ENCODE results near the gene KRT35. TPM values are rescaled to one million over a fixed set of nuclear protein-coding genes. Genes with fewer than 3 reads are reported as not detected.

The KRT35 gene
- total and polyA plus RNA-seq, 2 donors (not counting 3 experiments of a cell fraction or from before 2014, with no cell fraction given) = not detected

- POLR2A ChIA-PET = no interaction called here
- Histone ChIP-seq H3K27me3 (ENCODE audit: control insufficient read depth in 2 of 2, insufficient read depth in 2 of 2, low read length in 2 of 2) (no peaks in the 10 kb centered on the region), H3K9me3 (replicated peaks; ENCODE audit: control insufficient read depth, insufficient read depth, low read length) (no peaks in the 10 kb centered on the region), H4K20me1 (replicated peaks; ENCODE audit: control insufficient read depth, extremely low read depth, insufficient read depth, low read length) (no peaks in the 10 kb centered on the region), H3K4me2 (ENCODE audit: insufficient read depth, low read length) (no peak within 1 kb of the TSS), H3K9me1 (replicated peaks; ENCODE audit: control insufficient read depth, extremely low read depth, insufficient read depth, low read length) (no peaks in the 10 kb centered on the region), H2AFZ (ENCODE audit: low read depth, low read length) (no peak within 1 kb of the TSS), H3K4me3 (replicated peaks in 1 of 3; ENCODE audit: insufficient read depth in 1 of 3, low read depth in 1 of 3, low read length in 3 of 3) (no peak within 1 kb of the TSS), H3K36me3 (ENCODE audit: control insufficient read depth in 2 of 2, extremely low read depth in 1 of 2, insufficient read depth in 2 of 2, low read length in 2 of 2) (no peaks in the 10 kb centered on the region), H3K9ac (replicated peaks; ENCODE audit: extremely low read depth, insufficient read depth, low read length) (no peak within 1 kb of the TSS), H3K79me2 (ENCODE audit: control insufficient read depth, insufficient read depth, low read length) (no peaks in the 10 kb centered on the region), H3K27ac (ENCODE audit: insufficient read depth, low read depth, low read length) (no peak within 1 kb of the TSS), H3K4me1 (ENCODE audit: control insufficient read depth, extremely low read depth, insufficient read depth, low read length) (peaks cover 24% of the 10 kb centered on the region)
- FAIRE-seq (no peak), DNase-seq (ENCODE audit: low read depth, low spot score) (no peak)
- CTCF ChIA-PET = interaction anchor here (0.8 to 5.3 kb wide), 3 partner anchors 9 to 30 kb away, joined by 3 to 66 read pairs (median 3); no protein-coding TSS in a partner anchor
- dilution Hi-C loops (cut with MboI; ENCODE audit: extremely low pct_ligation_motif_present, low sequenced_read_pairs) = no loop called here
- BruUV-seq (replicated peaks) = no TSS peak
- intact Hi-C loops (cut with micrococcal nuclease) = no loop called here
- no peak for TF ChIP-seq JUN (IDR thresholded peaks at IDR 0.05; ENCODE audit: borderline replicate concordance, insufficient read depth, insufficient read length, low read depth)
- TF ChIP-seq EZH2 (IDR thresholded peaks at IDR 0.05; ENCODE audit: borderline replicate concordance, low read depth, low read length, severe bottlenecking) = no peak
- TF ChIP-seq GATA2 (IDR thresholded peaks at IDR 0.05; ENCODE audit: insufficient read depth, insufficient read length, low read depth, low read length) = no peak
- no peak for TF ChIP-seq MYC (IDR thresholded peaks at IDR 0.05; ENCODE audit: low read depth, low read length)
- no peak for TF ChIP-seq MAX (IDR thresholded peaks at IDR 0.05; ENCODE audit: insufficient read depth, insufficient read length)
- TF ChIP-seq CTCF (IDR thresholded peaks at IDR 0.05; ENCODE audit: extremely low read depth in 1 of 2, insufficient read depth in 1 of 2, low read depth in 1 of 2, low read length in 2 of 2) = no peak
Measured at GRCh38 chr17:41518789-41519449, 38.0 kb upstream of the KRT35 start, which contains the start of gene KRT15. KRT15 (minus strand) TSS chr17:41518890; CDS start chr17:41518827, 63 bp downstream.
